ENCODE measurements around the gene PDILT. TPM values are rescaled to one million over a fixed set of nuclear protein-coding genes. Genes with fewer than 3 reads are reported as not detected.

PDILT gene
- total and polyA plus RNA-seq, 2 experiments from 2014 or later, result not detected

DNA sequence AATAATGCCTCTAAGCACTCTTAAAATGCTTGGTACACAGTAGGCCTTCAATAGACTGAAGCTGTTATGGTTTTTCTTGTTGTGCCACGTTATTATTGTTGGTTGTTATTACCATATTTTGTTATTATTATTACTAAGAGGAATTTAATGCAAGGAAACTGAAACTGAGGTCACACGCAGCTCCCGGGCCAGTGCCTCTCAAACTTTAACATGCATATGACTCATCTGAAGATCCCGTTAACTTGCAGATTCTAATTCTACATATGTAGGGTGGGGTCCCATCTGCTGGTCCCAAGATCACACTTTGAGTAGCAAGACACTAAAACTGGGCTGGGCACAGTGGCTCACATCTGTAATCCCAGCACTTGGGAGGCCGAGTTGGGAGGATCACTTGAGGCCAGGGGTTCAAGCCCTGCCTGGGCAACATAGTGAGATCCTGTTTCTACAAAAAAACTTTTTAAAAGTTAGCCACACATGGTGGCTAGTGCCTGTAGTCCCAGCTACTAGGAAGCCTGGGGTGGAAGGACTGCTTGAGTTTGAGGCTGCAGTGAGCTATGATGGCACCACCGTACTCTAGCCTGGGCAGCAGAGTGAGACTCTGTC is 5.7 kb upstream of the PDILT start (continued):
- TF ChIP-seq, protein P1, sequence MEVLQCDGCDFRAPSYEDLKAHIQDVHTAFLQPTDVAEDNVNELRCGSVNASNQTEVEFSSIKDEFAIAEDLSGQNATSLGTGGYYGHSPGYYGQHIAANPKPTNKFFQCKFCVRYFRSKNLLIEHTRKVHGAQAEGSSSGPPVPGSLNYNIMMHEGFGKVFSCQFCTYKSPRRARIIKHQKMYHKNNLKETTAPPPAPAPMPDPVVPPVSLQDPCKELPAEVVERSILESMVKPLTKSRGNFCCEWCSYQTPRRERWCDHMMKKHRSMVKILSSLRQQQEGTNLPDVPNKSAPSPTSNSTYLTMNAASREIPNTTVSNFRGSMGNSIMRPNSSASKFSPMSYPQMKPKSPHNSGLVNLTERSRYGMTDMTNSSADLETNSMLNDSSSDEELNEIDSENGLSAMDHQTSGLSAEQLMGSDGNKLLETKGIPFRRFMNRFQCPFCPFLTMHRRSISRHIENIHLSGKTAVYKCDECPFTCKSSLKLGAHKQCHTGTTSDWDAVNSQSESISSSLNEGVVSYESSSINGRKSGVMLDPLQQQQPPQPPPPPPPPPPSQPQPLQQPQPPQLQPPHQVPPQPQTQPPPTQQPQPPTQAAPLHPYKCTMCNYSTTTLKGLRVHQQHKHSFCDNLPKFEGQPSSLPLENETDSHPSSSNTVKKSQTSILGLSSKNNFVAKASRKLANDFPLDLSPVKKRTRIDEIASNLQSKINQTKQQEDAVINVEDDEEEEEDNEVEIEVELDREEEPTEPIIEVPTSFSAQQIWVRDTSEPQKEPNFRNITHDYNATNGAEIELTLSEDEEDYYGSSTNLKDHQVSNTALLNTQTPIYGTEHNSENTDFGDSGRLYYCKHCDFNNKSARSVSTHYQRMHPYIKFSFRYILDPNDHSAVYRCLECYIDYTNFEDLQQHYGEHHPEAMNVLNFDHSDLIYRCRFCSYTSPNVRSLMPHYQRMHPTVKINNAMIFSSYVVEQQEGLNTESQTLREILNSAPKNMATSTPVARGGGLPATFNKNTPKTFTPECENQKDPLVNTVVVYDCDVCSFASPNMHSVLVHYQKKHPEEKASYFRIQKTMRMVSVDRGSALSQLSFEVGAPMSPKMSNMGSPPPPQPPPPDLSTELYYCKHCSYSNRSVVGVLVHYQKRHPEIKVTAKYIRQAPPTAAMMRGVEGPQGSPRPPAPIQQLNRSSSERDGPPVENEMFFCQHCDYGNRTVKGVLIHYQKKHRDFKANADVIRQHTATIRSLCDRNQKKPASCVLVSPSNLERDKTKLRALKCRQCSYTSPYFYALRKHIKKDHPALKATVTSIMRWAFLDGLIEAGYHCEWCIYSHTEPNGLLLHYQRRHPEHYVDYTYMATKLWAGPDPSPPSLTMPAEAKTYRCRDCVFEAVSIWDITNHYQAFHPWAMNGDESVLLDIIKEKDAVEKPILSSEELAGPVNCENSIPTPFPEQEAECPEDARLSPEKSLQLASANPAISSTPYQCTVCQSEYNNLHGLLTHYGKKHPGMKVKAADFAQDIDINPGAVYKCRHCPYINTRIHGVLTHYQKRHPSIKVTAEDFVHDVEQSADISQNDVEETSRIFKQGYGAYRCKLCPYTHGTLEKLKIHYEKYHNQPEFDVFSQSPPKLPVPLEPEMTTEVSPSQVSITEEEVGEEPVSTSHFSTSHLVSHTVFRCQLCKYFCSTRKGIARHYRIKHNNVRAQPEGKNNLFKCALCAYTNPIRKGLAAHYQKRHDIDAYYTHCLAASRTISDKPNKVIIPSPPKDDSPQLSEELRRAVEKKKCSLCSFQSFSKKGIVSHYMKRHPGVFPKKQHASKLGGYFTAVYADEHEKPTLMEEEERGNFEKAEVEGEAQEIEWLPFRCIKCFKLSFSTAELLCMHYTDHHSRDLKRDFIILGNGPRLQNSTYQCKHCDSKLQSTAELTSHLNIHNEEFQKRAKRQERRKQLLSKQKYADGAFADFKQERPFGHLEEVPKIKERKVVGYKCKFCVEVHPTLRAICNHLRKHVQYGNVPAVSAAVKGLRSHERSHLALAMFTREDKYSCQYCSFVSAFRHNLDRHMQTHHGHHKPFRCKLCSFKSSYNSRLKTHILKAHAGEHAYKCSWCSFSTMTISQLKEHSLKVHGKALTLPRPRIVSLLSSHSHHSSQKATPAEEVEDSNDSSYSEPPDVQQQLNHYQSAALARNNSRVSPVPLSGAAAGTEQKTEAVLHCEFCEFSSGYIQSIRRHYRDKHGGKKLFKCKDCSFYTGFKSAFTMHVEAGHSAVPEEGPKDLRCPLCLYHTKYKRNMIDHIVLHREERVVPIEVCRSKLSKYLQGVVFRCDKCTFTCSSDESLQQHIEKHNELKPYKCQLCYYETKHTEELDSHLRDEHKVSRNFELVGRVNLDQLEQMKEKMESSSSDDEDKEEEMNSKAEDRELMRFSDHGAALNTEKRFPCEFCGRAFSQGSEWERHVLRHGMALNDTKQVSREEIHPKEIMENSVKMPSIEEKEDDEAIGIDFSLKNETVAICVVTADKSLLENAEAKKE (CRISPR knock-in tag; IDR thresholded peaks at IDR 0.05), result no peak
- no peak for TF ChIP-seq NANOG (IDR thresholded peaks at IDR 0.05; ENCODE audit: borderline replicate concordance)
- no peak for TF ChIP-seq EZH2 (IDR thresholded peaks at IDR 0.05; ENCODE audit: low read depth, unreplicated experiment)

DNA sequence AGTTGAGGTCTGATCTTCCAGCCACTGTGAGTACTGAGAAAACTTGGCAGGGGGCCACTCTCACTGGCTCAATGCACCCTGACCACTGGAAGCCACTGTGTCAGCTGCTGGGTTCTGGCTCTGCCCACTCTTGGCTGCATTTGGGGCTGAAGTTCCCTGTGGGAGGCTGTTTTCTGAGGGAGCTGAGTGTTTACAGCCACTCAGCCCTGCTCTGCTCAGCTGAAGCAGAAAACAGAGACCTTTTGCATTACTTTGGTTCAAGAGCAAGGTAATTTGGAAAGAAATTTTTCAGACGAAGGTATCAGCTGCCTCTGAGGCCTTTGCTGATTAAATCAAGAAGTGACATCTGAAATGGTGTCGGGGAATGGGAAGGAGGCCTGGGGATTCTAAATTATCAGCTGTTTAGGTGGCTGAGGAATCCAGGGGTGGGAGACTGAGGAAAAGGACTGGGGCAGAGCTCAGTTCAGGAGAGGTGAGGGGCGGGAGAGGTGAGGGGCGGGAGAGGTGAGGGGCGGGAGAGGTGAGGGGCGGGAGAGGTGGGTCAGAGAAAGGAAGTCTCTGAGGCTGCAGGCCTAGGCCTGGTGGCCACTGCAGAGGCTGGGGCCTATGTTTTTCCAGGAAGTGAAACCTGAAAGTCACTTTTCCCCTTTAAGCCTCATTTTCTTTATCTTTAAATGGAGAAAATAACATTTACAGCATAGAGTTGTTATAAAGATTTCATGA is 5.0 kb upstream of the PDILT start, which contains the start of gene ACSM5:
ACSM5 (plus strand) TSS at position 137 of the 723 bp plus-strand sequence. CDS start 1,951 bp downstream, outside the sequence.
- Mint-ChIP-seq H3K27ac (no peak within 1 kb of the TSS), H3K4me1 (peaks cover 6% of the 10 kb centered on the region), H3K27me3 (ENCODE audit: insufficient read depth, low read depth, poor library complexity) (no peaks in the 10 kb centered on the region), H3K36me3 (ENCODE audit: low read depth) (no peaks in the 10 kb centered on the region), H3K9me3 (peaks cover 3% of the 10 kb centered on the region; the same call in 1 of the 3 replicates), H3K4me3 (no peak within 1 kb of the TSS)
- H3K4me1 ChIP-seq (ENCODE audit: insufficient read depth), result no peaks in the 10 kb centered on the region
- H4K20me1 ChIP-seq (replicated peaks; ENCODE audit: insufficient read depth), result no peaks in the 10 kb centered on the region
- H3K27me3 ChIP-seq (ENCODE audit: insufficient read depth), result no peaks in the 10 kb centered on the region
- peak; percentile 8 for DNase-seq (ENCODE audit: low spot score)
- TF ChIP-seq NANOG (IDR thresholded peaks at IDR 0.05; ENCODE audit: borderline replicate concordance) (no peak), EZH2 (IDR thresholded peaks at IDR 0.05; ENCODE audit: low read depth, unreplicated experiment) (no peak), ZNF331 (CRISPR knock-in tag; IDR thresholded peaks at IDR 0.05; ENCODE audit: low read depth) (no peak), POLR2AphosphoS5 (IDR thresholded peaks at IDR 0.05; ENCODE audit: low read depth) (no peak), STAT1 (IDR thresholded peaks at IDR 0.05; ENCODE audit: unreplicated experiment) (no peak), JUNB (IDR thresholded peaks at IDR 0.05; ENCODE audit: unreplicated experiment) (no peak)
- TF ChIP-seq, protein P2, sequence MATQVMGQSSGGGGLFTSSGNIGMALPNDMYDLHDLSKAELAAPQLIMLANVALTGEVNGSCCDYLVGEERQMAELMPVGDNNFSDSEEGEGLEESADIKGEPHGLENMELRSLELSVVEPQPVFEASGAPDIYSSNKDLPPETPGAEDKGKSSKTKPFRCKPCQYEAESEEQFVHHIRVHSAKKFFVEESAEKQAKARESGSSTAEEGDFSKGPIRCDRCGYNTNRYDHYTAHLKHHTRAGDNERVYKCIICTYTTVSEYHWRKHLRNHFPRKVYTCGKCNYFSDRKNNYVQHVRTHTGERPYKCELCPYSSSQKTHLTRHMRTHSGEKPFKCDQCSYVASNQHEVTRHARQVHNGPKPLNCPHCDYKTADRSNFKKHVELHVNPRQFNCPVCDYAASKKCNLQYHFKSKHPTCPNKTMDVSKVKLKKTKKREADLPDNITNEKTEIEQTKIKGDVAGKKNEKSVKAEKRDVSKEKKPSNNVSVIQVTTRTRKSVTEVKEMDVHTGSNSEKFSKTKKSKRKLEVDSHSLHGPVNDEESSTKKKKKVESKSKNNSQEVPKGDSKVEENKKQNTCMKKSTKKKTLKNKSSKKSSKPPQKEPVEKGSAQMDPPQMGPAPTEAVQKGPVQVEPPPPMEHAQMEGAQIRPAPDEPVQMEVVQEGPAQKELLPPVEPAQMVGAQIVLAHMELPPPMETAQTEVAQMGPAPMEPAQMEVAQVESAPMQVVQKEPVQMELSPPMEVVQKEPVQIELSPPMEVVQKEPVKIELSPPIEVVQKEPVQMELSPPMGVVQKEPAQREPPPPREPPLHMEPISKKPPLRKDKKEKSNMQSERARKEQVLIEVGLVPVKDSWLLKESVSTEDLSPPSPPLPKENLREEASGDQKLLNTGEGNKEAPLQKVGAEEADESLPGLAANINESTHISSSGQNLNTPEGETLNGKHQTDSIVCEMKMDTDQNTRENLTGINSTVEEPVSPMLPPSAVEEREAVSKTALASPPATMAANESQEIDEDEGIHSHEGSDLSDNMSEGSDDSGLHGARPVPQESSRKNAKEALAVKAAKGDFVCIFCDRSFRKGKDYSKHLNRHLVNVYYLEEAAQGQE (IDR thresholded peaks at IDR 0.05; ENCODE audit: unreplicated experiment), result no peak
- TF ChIP-seq, protein P3, sequence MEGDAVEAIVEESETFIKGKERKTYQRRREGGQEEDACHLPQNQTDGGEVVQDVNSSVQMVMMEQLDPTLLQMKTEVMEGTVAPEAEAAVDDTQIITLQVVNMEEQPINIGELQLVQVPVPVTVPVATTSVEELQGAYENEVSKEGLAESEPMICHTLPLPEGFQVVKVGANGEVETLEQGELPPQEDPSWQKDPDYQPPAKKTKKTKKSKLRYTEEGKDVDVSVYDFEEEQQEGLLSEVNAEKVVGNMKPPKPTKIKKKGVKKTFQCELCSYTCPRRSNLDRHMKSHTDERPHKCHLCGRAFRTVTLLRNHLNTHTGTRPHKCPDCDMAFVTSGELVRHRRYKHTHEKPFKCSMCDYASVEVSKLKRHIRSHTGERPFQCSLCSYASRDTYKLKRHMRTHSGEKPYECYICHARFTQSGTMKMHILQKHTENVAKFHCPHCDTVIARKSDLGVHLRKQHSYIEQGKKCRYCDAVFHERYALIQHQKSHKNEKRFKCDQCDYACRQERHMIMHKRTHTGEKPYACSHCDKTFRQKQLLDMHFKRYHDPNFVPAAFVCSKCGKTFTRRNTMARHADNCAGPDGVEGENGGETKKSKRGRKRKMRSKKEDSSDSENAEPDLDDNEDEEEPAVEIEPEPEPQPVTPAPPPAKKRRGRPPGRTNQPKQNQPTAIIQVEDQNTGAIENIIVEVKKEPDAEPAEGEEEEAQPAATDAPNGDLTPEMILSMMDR (conservative IDR thresholded peaks at IDR 0.05; ENCODE audit: low read depth in 2 of 2), result no peak
- no peak within 1 kb of the TSS for H3K4me2 ChIP-seq
- H2AFZ ChIP-seq, result peak within 1 kb of the TSS; percentile 74
- H3K36me3 ChIP-seq (ENCODE audit: insufficient read depth), result no peaks in the 10 kb centered on the region
- no peak within 1 kb of the TSS for H3K4me3 ChIP-seq
- 0 out of 2 replicates have a peak within 1 kb of the TSS, but pooled peaks have one; percentile 14 for H3K27ac ChIP-seq (ENCODE audit: low read depth)
- no peaks in the 10 kb centered on the region for H3K79me2 ChIP-seq (replicated peaks; ENCODE audit: insufficient read depth)
- peak; percentile 56 for ATAC-seq
- peaks cover 3% of the 10 kb centered on the region; the same call in 1 of the 2 replicates for H3K9me2 ChIP-seq (ENCODE audit: insufficient read depth)
- no peaks in the 10 kb centered on the region for H3F3A ChIP-seq (replicated peaks; ENCODE audit: low read depth)
